A549 (cell line): Measurements from ENCODE around the gene UIMC1. TPM values are rescaled to one million over a fixed set of nuclear protein-coding genes. Genes with fewer than 3 reads are reported as not detected.
"Not testable (repeated sequence)": the region's sequence is repeated elsewhere in the genome, so short reads cannot be mapped to it uniquely, and the experiment has no call there.

Experiments
- ATAC-seq, 2 experiments: fragments of 200-7000 bp in 1 of 2; fragments of >200 bp in 1 of 2; cut with Nextera tagmentation in 1 of 2; cut with Tn5 transposase in 1 of 2; 3 replicates each; pipeline versions ENCODE4 v1.8.0 to v1.9.1; 2018 to 2020; ENCODE audit warnings: mild to moderate bottlenecking in 1 of 2, moderate library complexity in 1 of 2
- CTCF ChIA-PET: fragments of 300-600 bp; sonication (Branson Sonifier 250); formaldehyde crosslinking; extraction: SDS; loops from one replicate; lab custom pipeline; 2021; ENCODE audit warnings: antibody characterized with exemption, inconsistent platforms; lab: Yijun Ruan, JAX
- POLR2A ChIA-PET: fragments of 350-600 bp; formaldehyde crosslinking; extraction: SDS; loops from one replicate; lab custom pipeline; 2021; ENCODE audit warnings: antibody characterized with exemption, inconsistent platforms; lab: Yijun Ruan, JAX
- DNase-seq, 2 experiments: peaks; one replicate each; pipeline versions ENCODE4 v3.0.0 to v3.0.0-alpha.2; 2011 to 2016; ENCODE audit warnings: low read depth in 1 of 2, low spot score in 1 of 2
- FAIRE-seq: peaks from 2 replicates; lab custom pipeline; 2011; peaks lifted over from hg19 to GRCh38; lab: Jason Lieb, UNC
- H3K27ac ChIP-seq, 2 experiments: fragments of >200 bp; sonication (Bioruptor Twin); formaldehyde crosslinking; 3 replicates each; pipeline ENCODE4 v1.5.1; 2016 to 2017
- H3K4me1 ChIP-seq: fragments of >200 bp; sonication (Bioruptor Twin); formaldehyde crosslinking; 3 replicates; pipeline ENCODE4 v1.6.1; 2016
- H3K4me2 ChIP-seq: fragments of >200 bp; sonication (Bioruptor Twin); formaldehyde crosslinking; 3 replicates; pipeline ENCODE4 v1.6.1; 2016
- H3K4me3 ChIP-seq: fragments of >200 bp; sonication (Bioruptor Twin); formaldehyde crosslinking; 3 replicates; pipeline ENCODE4 v1.5.1; 2016
- H3K9me3 ChIP-seq: fragments of >200 bp; sonication (Bioruptor Twin); formaldehyde crosslinking; 3 replicates; pipeline ENCODE4 v1.6.1; 2016
- CBX8 ChIP-seq: fragments of 200-600 bp; sonication (generic); IDR thresholded peaks from 2 replicates; pipeline ENCODE4 v1.6.1; 2016
- CHD4 ChIP-seq: fragments of 200-600 bp; sonication (generic); IDR thresholded peaks from 2 replicates; pipeline ENCODE4 v1.6.1; 2016; ENCODE audit warnings: antibody characterized with exemption, mild to moderate bottlenecking, borderline replicate concordance
- EHMT2 ChIP-seq: fragments of 200-600 bp; sonication (generic); IDR thresholded peaks from 2 replicates; pipeline ENCODE4 v1.6.1; 2016; ENCODE audit warnings: antibody characterized with exemption, low read depth, mild to moderate bottlenecking, moderate library complexity
- EP300 ChIP-seq, 2 experiments: fragments of >200 bp; sonication (Bioruptor Twin); formaldehyde crosslinking; IDR thresholded peaks; 2 replicates in 1 of 2; 3 replicates in 1 of 2; pipeline ENCODE4 v1.6.1; 2016 to 2017
- FOXS1 ChIP-seq: fragments of 250-450 bp; sonication (Bioruptor Pico); IDR thresholded peaks from 2 replicates; pipeline ENCODE4 v1.5.0; 2020; ENCODE audit warnings: mild to moderate bottlenecking, moderate library complexity
- GATA3 ChIP-seq: IDR thresholded peaks from 2 replicates; pipeline ENCODE4 v1.6.1; 2012; ENCODE audit warnings: borderline replicate concordance
- HMGXB4 ChIP-seq: fragments of 250-450 bp; sonication (Bioruptor Pico); IDR thresholded peaks from 2 replicates; pipeline ENCODE4 v1.5.0; 2021; ENCODE audit warnings: mild to moderate bottlenecking, moderate library complexity, borderline replicate concordance
- KDM5A ChIP-seq: fragments of 200-600 bp; sonication (generic); IDR thresholded peaks from 2 replicates; pipeline ENCODE4 v1.6.1; 2016; ENCODE audit warnings: antibody characterized with exemption, mild to moderate bottlenecking
- NPAS2 ChIP-seq: fragments of 250-450 bp; sonication (Bioruptor Pico); IDR thresholded peaks from 2 replicates; pipeline ENCODE4 v1.8.0; 2022; ENCODE audit warnings: mild to moderate bottlenecking, moderate library complexity, borderline replicate concordance
- POLR2A ChIP-seq: IDR thresholded peaks from 2 replicates; pipeline ENCODE4 v1.6.1; 2012; ENCODE audit warnings: mild to moderate bottlenecking, low read length
- POLR2AphosphoS2 ChIP-seq: conservative IDR thresholded peaks from 2 replicates; pipeline ENCODE4 v1.6.1; 2012; ENCODE audit warnings: low read length, improper control_type of control experiment, inconsistent platforms
- RAD21 ChIP-seq, 2 experiments: fragments of >200 bp in 1 of 2; sonication (Bioruptor Twin) in 1 of 2; formaldehyde crosslinking in 1 of 2; IDR thresholded peaks in 1 of 2; conservative IDR thresholded peaks in 1 of 2; 2 replicates in 1 of 2; 3 replicates in 1 of 2; pipeline ENCODE4 v1.6.1; 2012 to 2018; ENCODE audit warnings: inconsistent platforms in 1 of 2
- RARB ChIP-seq: fragments of 250-450 bp; sonication (Bioruptor Pico); IDR thresholded peaks from 2 replicates; pipeline ENCODE4 v1.8.0; 2021; ENCODE audit warnings: mild to moderate bottlenecking, moderate library complexity
- SREBF2 ChIP-seq: fragments of 450-650 bp; IDR thresholded peaks from 2 replicates; pipeline ENCODE4 v1.6.1; 2014; ENCODE audit warnings: mild to moderate bottlenecking, moderate library complexity
- ZFP36 ChIP-seq: fragments of 450-650 bp; IDR thresholded peaks from 2 replicates; pipeline ENCODE4 v1.6.1; 2014; ENCODE audit warnings: borderline replicate concordance; ENCODE audit not compliant: partially characterized antibody
- ZNF302 ChIP-seq: fragments of 250-450 bp; sonication (Bioruptor Pico); IDR thresholded peaks from 2 replicates; pipeline ENCODE4 v1.9.0; 2021; ENCODE audit warnings: inconsistent platforms, mild to moderate bottlenecking, moderate library complexity
- WGBS: methylation state at CpG from one replicate; pipeline ENCODE4 v1.1.6; 2017; ENCODE audit errors: missing lambda C conversion rate; 5-methylcytosine and 5-hydroxymethylcytosine counted together
- polyA plus RNA-seq, 4 experiments: library from polyadenylated mRNA; depleted of rRNA in 3 of 4; stranded (reverse); fragments of >200 nt; fragmentation: RNase III in 1 of 4; extraction: RNeasy Plus Mini Kit Qiagen cat#74134 plus additional on column Dnase treatment in 1 of 4; gene quantifications; 2 replicates in 3 of 4; 3 replicates in 1 of 4; pipeline ENCODE4 v1.2.3, GENCODE V29; 2011 to 2017
- TF ChIP-seq, protein P1 (sequence below): IDR thresholded peaks from 2 replicates; pipeline ENCODE4 v1.6.1; 2012
- TF ChIP-seq, protein P2 (sequence below): fragments of 150-350 bp; IDR thresholded peaks from 2 replicates; pipeline ENCODE4 v1.6.1; 2014; ENCODE audit warnings: low read depth, mild to moderate bottlenecking, low read length
- TF ChIP-seq, protein P3 (sequence below): fragments of >200 bp; sonication (Bioruptor Twin); formaldehyde crosslinking; IDR thresholded peaks from 3 replicates; pipeline ENCODE4 v1.5.1; 2016

UIMC1 gene
- polyA plus RNA-seq, 2 of the 4 experiments (the other 2 are of a cell fraction) = 47.8 to 52.5 TPM

- TF ChIP-seq, protein P1, sequence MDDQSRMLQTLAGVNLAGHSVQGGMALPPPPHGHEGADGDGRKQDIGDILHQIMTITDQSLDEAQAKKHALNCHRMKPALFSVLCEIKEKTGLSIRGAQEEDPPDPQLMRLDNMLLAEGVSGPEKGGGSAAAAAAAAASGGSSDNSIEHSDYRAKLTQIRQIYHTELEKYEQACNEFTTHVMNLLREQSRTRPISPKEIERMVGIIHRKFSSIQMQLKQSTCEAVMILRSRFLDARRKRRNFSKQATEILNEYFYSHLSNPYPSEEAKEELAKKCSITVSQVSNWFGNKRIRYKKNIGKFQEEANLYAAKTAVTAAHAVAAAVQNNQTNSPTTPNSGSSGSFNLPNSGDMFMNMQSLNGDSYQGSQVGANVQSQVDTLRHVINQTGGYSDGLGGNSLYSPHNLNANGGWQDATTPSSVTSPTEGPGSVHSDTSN = no peak
- TF ChIP-seq FOXS1 (CRISPR knock-in tag) (no peak), SREBF2 (no peak), CBX8 (no peak), EHMT2 (no peak), HMGXB4 (CRISPR knock-in tag) (no peak), RAD21 (conservative IDR thresholded peaks at IDR 0.05 in 1 of 2, IDR thresholded peaks at IDR 0.05 in 1 of 2) (no peak), KDM5A (no peak), CHD4 (no peak), RARB (CRISPR knock-in tag) (no peak), GATA3 (no peak), NPAS2 (CRISPR knock-in tag) (no peak), ZFP36 (no peak), EP300 (IDR thresholded peaks at IDR 0.05) (no peak), ZNF302 (CRISPR knock-in tag) (no peak), POLR2A (no peak), POLR2AphosphoS2 (no peak)
- TF ChIP-seq, protein P2, sequence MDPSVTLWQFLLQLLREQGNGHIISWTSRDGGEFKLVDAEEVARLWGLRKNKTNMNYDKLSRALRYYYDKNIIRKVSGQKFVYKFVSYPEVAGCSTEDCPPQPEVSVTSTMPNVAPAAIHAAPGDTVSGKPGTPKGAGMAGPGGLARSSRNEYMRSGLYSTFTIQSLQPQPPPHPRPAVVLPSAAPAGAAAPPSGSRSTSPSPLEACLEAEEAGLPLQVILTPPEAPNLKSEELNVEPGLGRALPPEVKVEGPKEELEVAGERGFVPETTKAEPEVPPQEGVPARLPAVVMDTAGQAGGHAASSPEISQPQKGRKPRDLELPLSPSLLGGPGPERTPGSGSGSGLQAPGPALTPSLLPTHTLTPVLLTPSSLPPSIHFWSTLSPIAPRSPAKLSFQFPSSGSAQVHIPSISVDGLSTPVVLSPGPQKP = no peak
- TF ChIP-seq, protein P3, sequence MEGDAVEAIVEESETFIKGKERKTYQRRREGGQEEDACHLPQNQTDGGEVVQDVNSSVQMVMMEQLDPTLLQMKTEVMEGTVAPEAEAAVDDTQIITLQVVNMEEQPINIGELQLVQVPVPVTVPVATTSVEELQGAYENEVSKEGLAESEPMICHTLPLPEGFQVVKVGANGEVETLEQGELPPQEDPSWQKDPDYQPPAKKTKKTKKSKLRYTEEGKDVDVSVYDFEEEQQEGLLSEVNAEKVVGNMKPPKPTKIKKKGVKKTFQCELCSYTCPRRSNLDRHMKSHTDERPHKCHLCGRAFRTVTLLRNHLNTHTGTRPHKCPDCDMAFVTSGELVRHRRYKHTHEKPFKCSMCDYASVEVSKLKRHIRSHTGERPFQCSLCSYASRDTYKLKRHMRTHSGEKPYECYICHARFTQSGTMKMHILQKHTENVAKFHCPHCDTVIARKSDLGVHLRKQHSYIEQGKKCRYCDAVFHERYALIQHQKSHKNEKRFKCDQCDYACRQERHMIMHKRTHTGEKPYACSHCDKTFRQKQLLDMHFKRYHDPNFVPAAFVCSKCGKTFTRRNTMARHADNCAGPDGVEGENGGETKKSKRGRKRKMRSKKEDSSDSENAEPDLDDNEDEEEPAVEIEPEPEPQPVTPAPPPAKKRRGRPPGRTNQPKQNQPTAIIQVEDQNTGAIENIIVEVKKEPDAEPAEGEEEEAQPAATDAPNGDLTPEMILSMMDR = no peak
- ATAC-seq (no peak), FAIRE-seq (no peak), DNase-seq (peak in 1 of 2 experiments; percentile 41)
- Histone ChIP-seq H3K27ac (no peak overlapping the region), H3K4me3 (no peak overlapping the region), H3K4me1 (peaks cover 16% of the 10 kb centered on the region), H3K4me2 (no peak overlapping the region), H3K9me3 (peaks cover 7% of the 10 kb centered on the region; the same call in 2 of the 3 replicates)
- CTCF ChIA-PET = interaction anchor here (2.3 kb wide), 1 partner anchor 11 kb away, joined by 10 read pairs; no protein-coding TSS in a partner anchor
- 84% methylated on average over 7 of the region's 7 CpGs for WGBS
- POLR2A ChIA-PET = no interaction called here
Observed at GRCh38 chr5:176994460-176995121, 12.0 kb downstream of the UIMC1 start.

- H3K4me1 ChIP-seq = peaks cover 16% of the 10 kb centered on the region
- DNase-seq, H3K27ac ChIP-seq, H3K4me3 ChIP-seq, FAIRE-seq, H3K9me3 ChIP-seq, ATAC-seq, POLR2A ChIA-PET, H3K4me2 ChIP-seq: not testable (repeated sequence)
- CTCF ChIA-PET = interaction anchor here (0.9 to 1.0 kb wide), 2 partner anchors 12 to 363 kb away, joined by 3 to 5 read pairs; partner anchors contain the start of genes EIF4E1B and SNCB
- 92% methylated on average over 3 of the region's 3 CpGs for WGBS
Observed at GRCh38 chr5:176993081-176993480, 13.5 kb downstream of the UIMC1 start.
